NCI-H2107 (cell line): ENCODE measurements around the gene AP1S2.
"Not testable (repeated sequence)": the region's sequence is repeated elsewhere in the genome, so short reads cannot be mapped to it uniquely, and the experiment has no call there.

Experiments
- DNase-seq: peaks from one replicate; lab custom pipeline; 2025; lab: John Stamatoyannopoulos, UW

Gene AP1S2

DNA sequence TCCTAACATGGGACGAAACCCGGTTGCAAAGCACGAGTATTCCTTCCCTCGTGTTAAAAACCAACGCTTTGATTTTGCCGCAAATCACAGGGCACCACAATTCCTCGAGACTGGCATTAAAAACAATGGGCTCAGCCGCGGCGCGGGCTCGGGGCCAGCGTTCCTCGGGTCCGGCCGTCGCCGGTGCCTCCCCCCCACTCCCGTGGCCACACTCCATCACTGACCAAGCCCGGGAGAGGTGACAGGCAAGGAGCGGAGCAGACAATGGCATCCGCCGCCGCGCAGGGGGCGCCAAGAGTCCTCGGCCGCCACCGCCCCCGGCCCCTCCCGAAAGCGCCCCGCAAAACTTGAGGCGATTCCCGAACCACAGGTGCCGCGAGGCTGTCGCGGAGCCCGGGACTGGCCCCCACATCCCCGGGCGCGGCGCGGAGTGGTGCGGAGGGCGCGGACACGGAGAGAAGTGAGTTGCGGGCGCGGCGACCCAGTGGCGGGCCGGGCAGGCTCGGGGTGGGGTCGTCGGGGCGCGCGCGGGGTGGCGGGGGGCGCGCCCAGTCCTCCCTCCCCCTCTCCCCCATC, 445 bp downstream of the AP1S2 start:
- DNase-seq = no peak

DNA sequence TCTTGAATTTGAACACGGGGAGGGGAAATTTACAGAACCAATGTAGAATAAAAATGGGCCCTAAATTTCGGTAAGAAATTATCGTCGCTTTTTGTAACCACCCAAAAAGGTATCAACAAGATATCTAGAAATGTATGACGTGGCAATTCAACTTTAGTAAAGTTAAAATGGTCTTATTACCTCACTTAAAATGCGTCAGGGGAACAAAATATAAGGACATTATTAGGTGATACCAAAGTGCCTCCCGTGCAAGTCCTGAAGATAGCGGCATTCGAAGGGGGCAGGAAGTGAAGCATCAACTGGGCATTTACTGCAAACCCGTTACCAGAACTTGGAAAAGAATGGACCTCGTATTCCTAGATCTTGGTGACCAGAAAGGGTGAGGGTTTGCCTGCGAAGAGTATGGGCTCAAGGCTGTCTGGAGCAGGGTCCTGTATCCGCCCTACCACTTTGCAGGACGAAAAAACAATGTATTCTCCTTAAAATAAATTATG, 980 bp downstream of the AP1S2 start:
- DNase-seq = no peak

DNA sequence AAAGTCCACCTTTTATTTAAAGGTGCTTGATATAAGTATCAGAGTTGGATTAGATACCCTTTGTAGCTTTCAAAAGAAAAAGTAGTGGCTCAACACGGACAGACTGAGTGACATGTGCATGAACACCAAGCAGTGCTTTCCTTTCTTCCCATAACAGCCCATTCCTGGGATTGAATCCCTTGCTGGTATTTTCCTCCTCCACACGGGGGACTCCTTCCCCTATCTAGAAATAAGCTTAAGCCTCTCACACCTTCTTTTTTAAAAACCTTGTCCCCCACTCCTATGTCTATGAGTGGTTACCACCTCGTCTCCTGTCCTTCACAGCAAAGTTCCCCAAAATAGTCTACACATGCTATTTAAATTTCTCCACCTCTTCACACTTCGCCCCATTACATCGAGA, 5.1 kb downstream of the AP1S2 start:
- DNase-seq = no peak

DNA sequence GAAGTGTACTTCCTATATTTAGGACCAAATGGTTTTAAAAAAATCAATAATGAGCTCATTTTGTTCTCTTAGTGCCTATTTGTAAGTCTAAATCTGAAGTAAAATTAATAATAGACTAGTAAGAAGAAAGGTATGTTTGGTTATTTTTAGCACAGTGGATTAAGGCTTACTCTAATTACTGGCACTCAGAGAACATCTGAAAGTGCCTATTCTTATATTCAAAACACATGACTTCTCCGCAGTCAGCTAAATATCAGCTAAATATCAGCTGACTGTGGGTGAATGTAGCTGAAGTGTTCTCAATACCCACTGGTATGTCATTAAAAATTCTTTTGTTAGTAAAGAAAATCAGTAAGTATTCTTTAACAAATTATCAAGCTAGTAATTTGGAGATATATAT, 6.0 kb downstream of the AP1S2 start:
- no peak for DNase-seq

DNA sequence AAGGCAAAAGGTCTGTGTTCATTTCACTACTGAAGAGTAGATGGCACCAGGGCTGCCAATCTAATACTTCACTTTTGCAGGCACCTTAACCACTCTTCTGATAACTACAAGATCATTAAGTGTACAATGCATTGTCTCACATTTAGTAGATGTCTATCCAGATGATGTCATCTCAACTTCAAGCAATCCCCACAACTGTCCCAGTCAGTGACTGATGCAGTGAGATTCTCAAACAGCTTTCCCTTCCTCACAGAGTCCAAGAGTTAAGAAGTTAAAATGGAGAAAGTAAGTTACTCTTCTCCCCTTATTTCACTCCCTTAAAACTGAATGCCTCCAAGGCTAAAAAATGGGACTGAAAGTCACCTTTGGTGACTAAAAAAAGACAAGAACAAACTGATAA, 10.7 kb downstream of the AP1S2 start:
- no peak for DNase-seq

DNA sequence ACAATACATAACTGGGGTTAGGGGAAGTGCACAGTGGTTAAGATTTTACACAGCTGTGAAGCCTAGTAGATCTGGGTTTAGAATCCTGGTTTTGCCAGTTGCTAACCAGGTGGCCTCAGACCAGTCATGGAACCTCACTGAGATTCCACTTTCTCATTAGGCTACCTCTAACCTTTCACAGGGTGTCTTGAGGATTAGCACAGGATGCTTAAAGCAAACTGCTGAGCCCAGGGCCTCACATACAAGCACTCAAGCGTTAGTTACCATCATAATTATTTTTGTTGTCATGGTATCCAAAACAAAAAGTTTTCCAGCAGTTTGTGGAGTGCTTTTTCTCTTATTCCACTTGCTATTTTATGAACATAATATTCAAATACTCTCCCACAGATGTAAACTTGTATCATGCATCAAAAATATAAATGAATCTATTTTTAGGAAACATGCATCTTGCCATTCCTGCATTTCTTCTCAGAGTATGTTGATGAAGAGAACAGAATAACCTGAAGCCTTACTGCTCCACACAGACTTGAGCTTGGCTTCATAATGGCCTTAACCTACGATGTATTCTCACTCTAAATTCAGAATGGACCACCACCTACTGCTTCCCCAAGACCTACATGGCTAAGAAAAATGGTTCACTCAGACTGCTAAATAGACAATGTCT, 12.6 kb downstream of the AP1S2 start:
- no peak for DNase-seq

DNA sequence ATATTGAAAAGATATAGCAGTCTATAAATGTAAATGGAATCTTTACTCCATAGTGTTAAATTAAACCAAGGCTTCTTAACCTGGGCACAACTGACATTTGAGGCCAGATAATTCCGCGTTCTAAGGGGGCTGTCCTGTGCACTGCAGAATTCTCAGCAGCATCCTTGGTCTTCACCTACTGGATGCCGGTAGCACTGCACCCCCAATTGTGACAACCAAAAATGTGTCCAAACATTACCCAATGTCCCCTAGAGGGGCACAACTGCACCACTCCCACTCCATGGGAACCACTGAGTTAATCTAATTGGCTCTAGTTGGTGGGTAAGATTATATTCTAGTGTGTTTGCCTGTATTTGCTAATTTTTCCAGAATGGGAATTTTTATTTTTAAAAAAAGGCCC, 16.6 kb downstream of the AP1S2 start:
- DNase-seq = no peak

DNA sequence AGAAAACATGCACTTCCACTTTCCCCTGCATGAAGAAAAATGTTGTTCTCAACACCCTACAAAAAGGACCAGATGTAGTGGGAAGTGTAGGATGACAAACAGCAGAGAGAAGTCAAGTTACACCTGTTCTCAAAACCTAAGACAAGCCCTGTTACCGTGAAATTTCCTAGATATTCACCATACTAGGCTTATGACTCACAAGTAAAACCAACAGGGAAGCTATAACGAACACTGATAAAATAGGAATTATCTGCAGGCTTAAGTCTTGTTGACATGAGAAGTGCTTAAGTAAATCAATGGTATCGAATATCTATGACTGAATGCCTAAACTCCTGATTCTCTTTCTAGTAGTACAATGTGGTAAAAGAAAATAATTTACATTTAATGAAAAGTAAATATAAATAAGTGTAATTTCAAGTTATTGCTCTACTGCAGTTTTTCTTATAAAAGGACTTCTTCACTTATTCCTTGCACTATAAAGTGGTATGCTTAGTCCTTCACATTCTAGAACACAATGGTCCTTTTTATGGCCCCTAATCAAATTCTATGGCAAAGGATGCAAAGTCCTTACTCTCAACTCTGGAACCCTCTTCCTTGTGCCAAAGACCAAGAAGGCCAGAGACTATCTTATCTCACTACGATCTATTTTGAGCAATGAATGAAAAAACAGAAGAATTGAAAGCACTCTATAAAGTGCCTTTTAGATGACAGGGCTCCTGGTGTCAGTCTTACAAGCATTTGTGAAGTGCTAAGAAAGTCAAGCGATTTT, 19.6 kb downstream of the AP1S2 start:
- no peak for DNase-seq

DNA sequence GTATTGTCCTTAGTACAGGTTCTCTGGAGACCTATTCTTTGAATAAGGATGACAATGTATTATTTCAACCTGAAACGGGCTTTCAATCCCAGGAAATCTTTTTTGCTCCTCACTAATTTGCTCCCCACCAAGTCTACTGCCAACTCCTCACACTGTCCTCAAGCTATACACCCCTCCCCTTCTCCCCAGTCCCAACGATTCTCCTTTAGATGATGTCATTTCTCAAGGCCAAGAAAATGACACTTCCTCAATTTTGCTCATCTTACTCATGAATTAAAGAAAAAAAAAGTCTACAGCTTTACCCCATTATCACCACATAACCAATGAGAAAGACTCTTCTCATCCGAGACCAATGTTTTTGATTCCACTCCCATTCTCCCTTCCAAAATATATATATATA, 20.6 kb downstream of the AP1S2 start:
- no peak for DNase-seq

DNA sequence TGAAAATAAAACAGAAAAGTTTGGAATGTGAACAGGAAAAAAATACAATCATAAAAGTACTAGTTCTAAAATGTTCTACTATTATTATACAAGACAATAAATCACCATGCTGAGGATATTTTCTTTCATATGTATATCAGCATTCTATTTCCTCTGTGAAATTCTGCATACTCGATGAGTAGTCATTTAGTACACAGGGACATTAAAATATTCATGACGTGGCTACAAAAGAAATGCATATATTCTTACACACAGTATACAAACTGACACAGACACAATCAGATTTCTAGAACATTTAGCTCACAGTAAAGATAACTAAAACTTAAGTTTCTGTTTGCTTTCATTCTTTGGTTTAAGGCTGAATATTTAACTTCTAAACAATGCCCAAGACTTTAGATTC, 23.3 kb downstream of the AP1S2 start:
- DNase-seq = not testable (repeated sequence)

DNA sequence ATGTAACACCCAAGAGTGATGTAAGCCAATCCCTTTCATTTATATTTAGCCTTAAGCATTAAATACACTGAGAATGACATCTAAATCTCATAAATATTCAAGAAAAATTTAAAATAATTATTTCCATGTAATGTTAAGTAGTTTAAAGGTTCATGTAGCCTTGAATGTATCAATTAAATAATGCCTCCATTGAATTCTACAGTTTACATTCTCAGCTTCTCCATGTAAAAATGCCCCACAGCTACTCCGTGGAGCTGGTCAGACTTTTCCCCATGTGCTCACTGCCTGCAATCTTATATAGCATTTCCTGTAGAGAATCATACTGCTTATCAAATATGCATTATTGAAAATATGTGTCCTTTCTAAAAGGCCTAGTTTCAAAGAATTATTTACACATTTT, 25.4 kb downstream of the AP1S2 start:
- DNase-seq = no peak

DNA sequence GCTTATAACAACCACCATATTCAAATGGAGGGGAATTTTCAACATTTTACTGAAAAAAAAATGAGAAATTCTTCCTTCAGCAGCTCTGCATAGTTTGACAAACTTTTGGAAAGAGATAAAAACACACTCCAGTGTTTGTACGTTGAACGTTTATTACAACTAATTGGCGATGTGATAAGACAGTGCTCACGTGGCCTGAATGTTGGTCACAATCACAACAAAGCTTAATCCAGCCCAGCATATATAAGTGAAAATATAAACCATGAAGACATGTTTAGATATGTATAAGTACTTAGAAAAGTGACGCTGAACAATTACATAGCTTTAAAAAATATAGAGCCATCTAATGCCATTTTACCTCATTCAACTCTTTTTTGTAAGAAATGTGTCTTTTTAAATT, 28.7 kb downstream of the AP1S2 start:
- DNase-seq = no peak

DNA sequence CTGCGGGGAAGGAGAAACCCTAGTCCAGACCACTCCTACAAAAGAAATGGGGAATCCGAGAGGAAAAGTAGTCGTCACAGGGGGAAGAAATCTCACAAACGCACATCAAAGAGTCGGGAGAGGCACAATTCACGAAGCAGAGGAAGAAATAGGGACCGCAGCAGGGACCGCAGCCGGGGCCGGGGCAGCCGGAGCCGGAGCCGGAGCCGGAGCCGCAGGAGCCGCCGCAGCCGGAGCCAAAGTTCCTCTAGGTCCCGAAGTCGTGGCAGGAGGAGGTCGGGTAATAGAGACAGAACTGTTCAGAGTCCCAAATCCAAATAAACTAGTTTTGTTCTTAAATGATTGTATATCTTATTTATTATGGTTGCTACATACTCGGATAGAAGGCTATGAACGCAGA, 31.7 kb downstream of the AP1S2 start:
- no peak for DNase-seq

DNA sequence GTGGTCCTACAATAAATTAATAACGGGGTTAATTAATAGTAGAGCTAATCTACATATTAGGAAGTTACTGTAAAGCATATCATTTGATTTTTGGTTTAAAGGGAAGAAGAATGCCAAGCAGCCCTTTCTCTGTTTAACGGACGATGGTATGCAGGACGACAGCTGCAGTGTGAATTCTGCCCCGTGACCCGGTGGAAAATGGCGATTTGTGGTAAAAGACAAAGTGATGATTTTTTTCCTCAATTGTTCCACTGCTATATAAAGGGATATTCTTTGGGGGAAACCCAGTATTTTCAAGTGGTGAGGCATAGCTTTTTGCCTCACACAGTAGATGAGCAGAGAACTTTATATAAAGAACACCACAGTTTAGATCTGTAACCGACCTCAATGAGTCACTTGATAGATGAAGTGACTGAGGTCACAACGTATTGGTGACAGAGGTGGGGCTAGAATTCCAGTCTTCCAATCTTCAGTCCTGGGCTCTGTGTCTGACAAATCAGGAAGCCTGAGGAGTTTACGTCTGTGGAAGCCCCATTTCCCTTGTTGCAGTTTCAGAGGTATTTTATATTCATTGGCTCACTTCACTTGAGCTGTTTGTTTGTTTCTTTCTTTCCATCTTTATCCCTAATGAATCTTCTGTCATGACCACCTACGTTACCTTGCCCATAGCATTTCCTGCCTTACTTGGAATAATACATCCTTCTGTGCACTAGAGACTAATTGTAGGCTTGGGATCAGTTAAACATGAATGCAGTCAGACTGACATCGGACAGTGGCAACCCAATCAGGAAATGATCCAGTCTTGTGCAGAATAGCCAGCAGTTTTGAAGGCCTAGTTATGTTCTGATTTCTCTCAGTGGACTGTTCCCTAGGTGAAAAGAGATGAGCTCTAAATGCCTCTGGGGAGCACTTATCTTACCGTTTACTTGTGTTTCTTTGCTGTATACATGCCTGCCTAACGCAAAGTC, 34.2 kb downstream of the AP1S2 start:
- DNase-seq = no peak

DNA sequence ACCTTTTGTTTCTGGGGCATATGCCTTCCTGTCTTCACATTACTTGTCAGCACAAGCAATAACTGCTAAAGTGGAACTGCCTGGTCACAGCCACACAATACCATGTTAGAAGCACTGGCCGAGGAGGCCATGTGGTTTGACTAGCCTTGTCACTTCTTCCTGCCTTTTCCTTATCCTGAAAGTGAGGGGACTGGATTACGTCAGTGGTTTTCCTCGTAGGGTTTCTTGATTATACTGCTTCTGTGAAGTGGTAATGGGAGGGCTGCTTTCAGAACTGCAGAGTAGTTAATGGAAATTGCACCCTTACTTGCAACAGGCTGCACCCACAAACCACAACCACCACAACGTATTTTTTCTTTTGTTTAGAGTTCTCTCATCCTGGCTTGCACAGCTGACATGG, 37.7 kb downstream of the AP1S2 start:
- DNase-seq = peak; percentile 68

DNA sequence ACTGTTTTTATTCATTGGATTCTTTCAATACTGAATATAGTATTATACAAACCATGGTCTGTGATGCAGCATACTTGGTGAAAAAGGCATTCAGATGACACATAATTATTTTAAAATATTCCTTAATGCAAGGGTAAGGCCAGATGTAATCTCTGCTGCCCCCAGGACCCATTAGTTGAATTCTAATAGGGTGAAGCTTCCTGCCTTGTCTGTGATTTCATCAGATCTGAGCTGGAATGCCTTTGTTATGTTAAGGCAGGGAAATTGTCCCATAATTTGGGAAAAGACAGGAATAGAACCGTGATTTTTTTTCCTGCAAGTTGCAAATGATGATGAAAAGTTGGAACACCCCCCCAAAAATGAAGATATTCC, 38.2 kb downstream of the AP1S2 start:
- DNase-seq = no peak

DNA sequence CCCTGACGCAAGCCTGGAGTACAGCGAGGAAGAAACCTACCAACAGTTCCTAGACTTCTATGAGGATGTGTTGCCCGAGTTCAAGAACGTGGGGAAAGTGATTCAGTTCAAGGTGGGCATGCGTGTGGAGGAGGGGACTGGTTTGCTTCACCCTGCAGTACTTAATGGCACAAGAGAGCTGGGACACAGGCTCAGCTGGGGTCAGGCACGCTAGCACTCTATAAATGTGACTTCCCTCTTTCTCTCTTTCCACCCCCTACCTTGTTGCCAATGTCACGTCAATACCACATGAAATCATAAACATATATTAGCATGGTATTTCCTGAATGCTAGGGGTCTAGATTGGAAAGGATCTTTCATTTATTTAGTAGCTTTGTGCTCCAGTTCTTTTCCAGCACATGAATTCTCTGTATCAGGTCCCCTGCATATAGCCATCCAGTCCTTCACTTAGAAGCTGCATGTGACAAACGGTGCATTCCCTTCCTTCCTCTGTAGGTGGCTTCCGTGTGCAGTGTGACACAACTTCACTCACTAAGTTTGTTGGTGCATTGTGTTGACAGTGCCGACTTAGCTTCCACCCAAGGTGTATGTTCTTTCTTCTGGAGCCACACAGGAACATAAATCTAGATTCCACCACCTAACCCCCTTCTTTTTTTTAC, 38.7 kb downstream of the AP1S2 start:
- no peak for DNase-seq

DNA sequence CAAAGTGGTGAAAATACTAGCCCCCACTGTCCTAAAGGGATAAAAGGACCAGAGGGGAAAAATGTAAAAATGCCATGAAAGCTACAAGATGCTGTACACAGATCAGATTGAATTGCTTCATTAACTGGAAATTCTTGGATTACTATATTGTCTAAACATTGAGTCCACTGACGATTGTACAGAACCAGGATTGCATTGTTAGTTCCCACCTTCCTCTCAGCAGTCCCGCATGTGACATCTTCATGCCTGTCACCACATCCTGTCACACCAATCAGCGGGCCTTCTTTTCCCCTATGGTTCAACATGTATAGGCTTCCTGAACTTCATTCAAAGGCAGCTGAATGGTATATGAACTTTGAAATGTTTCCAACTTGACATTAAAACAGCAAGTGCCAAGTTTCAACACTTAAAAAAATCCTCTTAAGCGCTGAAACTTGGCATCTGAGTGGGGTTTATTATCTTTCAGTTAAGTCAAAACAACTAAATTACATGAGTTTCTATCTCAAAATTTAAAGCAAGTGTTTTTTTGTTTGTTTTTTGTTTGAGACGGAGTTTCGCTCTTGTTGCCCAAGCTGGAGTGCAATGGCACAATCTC, 39.7 kb downstream of the AP1S2 start:
- no peak for DNase-seq

DNA sequence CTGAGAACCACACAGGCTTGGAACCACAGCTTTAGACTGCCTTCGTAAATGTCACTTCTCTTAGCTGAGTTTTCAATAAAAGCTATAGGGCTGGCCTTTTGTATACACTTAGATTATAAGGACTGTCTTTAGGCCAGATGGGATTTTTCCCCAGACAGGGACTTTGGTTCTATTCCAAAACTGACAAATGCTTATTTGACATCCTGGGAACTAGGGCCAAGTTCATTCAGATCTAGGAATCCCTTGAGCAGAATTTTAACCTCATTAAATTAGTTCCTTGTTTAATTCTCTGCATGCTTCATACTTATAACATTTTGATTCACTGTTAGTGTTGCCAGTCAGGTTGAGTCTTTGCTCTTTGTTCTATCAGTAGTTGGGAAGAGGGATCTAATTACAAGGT, 41.2 kb downstream of the AP1S2 start:
- DNase-seq = no peak

DNA sequence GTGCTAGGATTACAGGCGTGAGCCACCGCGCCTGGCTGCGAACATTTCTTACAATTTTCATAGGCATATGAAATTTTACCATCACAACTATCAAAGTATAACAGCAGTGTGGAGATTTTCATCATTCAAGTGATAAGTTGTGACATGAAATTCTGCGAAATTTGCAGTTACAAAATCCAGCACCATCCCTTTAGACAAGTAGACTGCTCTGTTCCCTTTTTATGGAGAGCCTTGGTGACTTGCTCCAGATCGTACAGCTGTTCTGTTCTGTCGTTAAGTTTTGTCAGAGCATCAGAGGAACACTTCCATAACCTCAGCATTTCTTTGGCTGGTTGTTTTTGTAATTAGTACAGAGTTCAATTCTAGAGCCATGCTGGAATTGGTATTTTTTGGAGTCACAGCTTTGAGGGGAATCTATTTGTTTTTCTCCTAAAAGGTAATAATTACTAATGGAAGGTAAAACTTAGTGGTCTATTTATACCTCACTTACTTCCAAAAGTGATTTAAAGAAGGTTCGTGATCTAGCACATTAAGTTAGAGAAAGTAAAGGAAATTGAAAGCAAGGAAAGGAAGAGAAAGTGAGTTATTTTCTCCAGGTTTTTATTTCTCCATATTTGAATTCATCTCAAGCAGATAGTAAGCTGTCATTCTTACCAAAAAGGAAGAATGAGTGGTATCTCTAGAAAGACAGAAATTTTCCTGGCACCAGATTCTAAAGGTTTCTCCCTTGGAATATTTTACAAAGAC, 42.2 kb downstream of the AP1S2 start:
- DNase-seq = no peak

DNA sequence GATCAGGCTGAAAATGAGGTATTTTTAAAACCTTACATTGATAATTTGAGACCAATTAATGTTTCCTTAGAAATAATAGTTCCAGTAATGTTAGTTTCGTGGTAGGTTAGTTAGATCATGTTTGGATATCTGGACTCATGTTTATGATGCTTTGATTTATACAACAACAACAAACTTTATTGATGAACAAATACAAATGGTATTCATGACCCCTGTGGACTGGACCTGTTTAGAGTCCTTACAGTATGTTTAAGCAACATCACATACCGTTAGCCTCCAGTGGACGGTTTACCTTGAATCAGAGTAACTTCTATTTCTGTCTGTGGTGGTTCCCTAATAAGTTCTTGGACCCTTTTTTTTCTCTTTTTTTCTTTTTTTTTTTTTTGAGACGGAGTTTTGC, 46.4 kb downstream of the AP1S2 start:
- DNase-seq = no peak
